Measurements from ENCODE around the gene SDCBP2. TPM values are rescaled to one million over a fixed set of nuclear protein-coding genes. Genes with fewer than 3 reads are reported as not detected.
"Not testable (repeated sequence)": the region's sequence is repeated elsewhere in the genome, so short reads cannot be mapped to it uniquely, and the experiment has no call there.

SDCBP2 gene
- total and polyA plus RNA-seq, 9 donors, result 0.92 to 34.7 (median 3.7) TPM

GRCh38 chr20:1346315-1346969 lies 17.5 kb upstream of the SDCBP2 start:
- no peak for TF ChIP-seq EP300 (IDR thresholded peaks at IDR 0.05)
- intact Hi-C loops (cut with DNase I), result no loop called here
- Histone ChIP-seq H3K4me3 (no peak overlapping the region), H3K4me1 (ENCODE audit: insufficient read depth) (no peaks in the 10 kb centered on the region), H3K27me3 (no peaks in the 10 kb centered on the region), H3K36me3 (no peaks in the 10 kb centered on the region), H3K27ac (no peak overlapping the region), H3K9me3 (no peaks in the 10 kb centered on the region)
- no peak for DNase-seq
- WGBS, 3 donors, result 90 to 95% (median 93%) methylated on average over 2 of the region's 2 CpGs

GRCh38 chr20:1345756-1346093 lies 16.8 kb upstream of the SDCBP2 start:
- H3K36me3 ChIP-seq, result no peaks in the 10 kb centered on the region
- H3K4me3 ChIP-seq, result no peak overlapping the region
- no peaks in the 10 kb centered on the region for H3K4me1 ChIP-seq (ENCODE audit: insufficient read depth)
- no peaks in the 10 kb centered on the region for H3K9me3 ChIP-seq
- no peaks in the 10 kb centered on the region for H3K27me3 ChIP-seq
- TF ChIP-seq POLR2A (IDR thresholded peaks at IDR 0.05) (no peak), CTCF (IDR thresholded peaks at IDR 0.05) (no peak), EP300 (IDR thresholded peaks at IDR 0.05) (no peak)
- H3K27ac ChIP-seq, result no peak overlapping the region
- no peak for DNase-seq
- 78 to 89% (median 84%) methylated on average over 1 of the region's 1 CpG for WGBS, 3 donors
- intact Hi-C loops (cut with DNase I), result no loop called here

GRCh38 chr20:1345030-1345755 lies 16.3 kb upstream of the SDCBP2 start:
- Histone ChIP-seq H3K4me3 (no peak overlapping the region), H3K9me3 (no peaks in the 10 kb centered on the region), H3K27ac (no peak overlapping the region), H3K4me1 (ENCODE audit: insufficient read depth) (no peaks in the 10 kb centered on the region), H3K36me3 (no peaks in the 10 kb centered on the region), H3K27me3 (no peaks in the 10 kb centered on the region)
- 91 to 96% (median 95%) methylated on average over 4 of the region's 4 CpGs for whole genome bisulfite sequencing, 3 donors
- no peak for DNase-seq
- TF ChIP-seq EP300 (IDR thresholded peaks at IDR 0.05) (no peak), CTCF (IDR thresholded peaks at IDR 0.05) (no peak), POLR2A (IDR thresholded peaks at IDR 0.05) (no peak)
- intact Hi-C loops (cut with DNase I), result no loop called here

GRCh38 chr20:1343446-1344124 lies 14.6 kb upstream of the SDCBP2 start:
- H3K27me3 ChIP-seq; DNase-seq; intact Hi-C loops (cut with DNase I); H3K4me1 ChIP-seq (ENCODE audit: insufficient read depth); H3K9me3 ChIP-seq; H3K4me3 ChIP-seq; H3K36me3 ChIP-seq; H3K27ac ChIP-seq: not testable (repeated sequence)
- WGBS, 3 donors, result 62 to 80% (median 77%) methylated on average over 8 of the region's 8 CpGs

- Histone ChIP-seq H3K27me3 (no peaks in the 10 kb centered on the region), H3K27ac (no peak overlapping the region), H3K36me3 (no peaks in the 10 kb centered on the region), H3K4me1 (ENCODE audit: insufficient read depth) (peaks cover 2% of the 10 kb centered on the region), H3K9me3 (no peaks in the 10 kb centered on the region), H3K4me3 (no peak overlapping the region)
- TF ChIP-seq EP300 (IDR thresholded peaks at IDR 0.05) (no peak), CTCF (IDR thresholded peaks at IDR 0.05) (no peak), POLR2A (IDR thresholded peaks at IDR 0.05) (no peak)
- no peak for DNase-seq
- 71 to 84% (median 82%) methylated on average over 5 of the region's 5 CpGs for WGBS, 3 donors
- intact Hi-C loops (cut with DNase I), result no loop called here
Measured at GRCh38 chr20:1341561-1342265, 12.8 kb upstream of the SDCBP2 start.

Measured in ovary (tissue), 9 donors.